Stomach smooth muscle (tissue), 2 donors: Measurements from ENCODE around the gene VPS13D.

ENCODE experiments used
- H3K27ac ChIP-seq: one replicate; pipeline ENCODE4 v1.7.0; 2013; ENCODE audit warnings: mild to moderate bottlenecking, low read length, inconsistent platforms
- H3K27me3 ChIP-seq, 2 donors: one replicate each; pipeline ENCODE4 v1.7.0; 2013; ENCODE audit warnings: low read length in 2 of 2; ENCODE audit not compliant: insufficient read depth in 2 of 2, control insufficient read depth in 1 of 2
- H3K36me3 ChIP-seq, 2 donors: one replicate each; pipeline ENCODE4 v1.7.0; 2013; ENCODE audit warnings: low read length in 2 of 2; ENCODE audit not compliant: control insufficient read depth in 2 of 2, insufficient read depth in 2 of 2
- H3K4me1 ChIP-seq: one replicate; pipeline ENCODE4 v1.7.0; 2013; ENCODE audit warnings: low read length; ENCODE audit not compliant: control insufficient read depth, insufficient read depth
- H3K4me3 ChIP-seq, 2 donors: one replicate each; pipeline ENCODE4 v1.7.0; 2013; ENCODE audit warnings: low read length in 2 of 2
- H3K9ac ChIP-seq, 2 donors: one replicate each; pipeline ENCODE4 v1.7.0; 2013; ENCODE audit warnings: low read length in 2 of 2, mild to moderate bottlenecking in 1 of 2
- H3K9me3 ChIP-seq, 2 donors: one replicate each; pipeline ENCODE4 v1.7.0; 2013; ENCODE audit warnings: low read length in 2 of 2; ENCODE audit not compliant: control insufficient read depth in 2 of 2
- donor health status: healthy.
- donor health status: Pancreatic carcinoma.

The VPS13D gene

GRCh38 chr1:12555411-12556367, 325.9 kb downstream of the VPS13D start:
- peak overlapping the region; percentile 31 for H3K27ac ChIP-seq
- no peaks in the 10 kb centered on the region for H3K36me3 ChIP-seq
- peaks cover 42% of the 10 kb centered on the region for H3K4me1 ChIP-seq
- H3K9ac ChIP-seq = no peak overlapping the region
- no peak overlapping the region for H3K4me3 ChIP-seq
- H3K27me3 ChIP-seq = no peaks in the 10 kb centered on the region
- H3K9me3 ChIP-seq = no peaks in the 10 kb centered on the region

- Histone ChIP-seq H3K4me3 (peak overlapping the region in 1 of 2 donors; percentile 3), H3K27ac (peak overlapping the region; percentile 80), H3K9ac (peak overlapping the region in 1 of 2 donors; percentile 42), H3K4me1 (peaks cover 42% of the 10 kb centered on the region), H3K36me3 (no peaks in the 10 kb centered on the region), H3K9me3 (no peaks in the 10 kb centered on the region), H3K27me3 (no peaks in the 10 kb centered on the region)
Observed at GRCh38 chr1:12556368-12556930, 326.6 kb downstream of the VPS13D start.

DNA sequence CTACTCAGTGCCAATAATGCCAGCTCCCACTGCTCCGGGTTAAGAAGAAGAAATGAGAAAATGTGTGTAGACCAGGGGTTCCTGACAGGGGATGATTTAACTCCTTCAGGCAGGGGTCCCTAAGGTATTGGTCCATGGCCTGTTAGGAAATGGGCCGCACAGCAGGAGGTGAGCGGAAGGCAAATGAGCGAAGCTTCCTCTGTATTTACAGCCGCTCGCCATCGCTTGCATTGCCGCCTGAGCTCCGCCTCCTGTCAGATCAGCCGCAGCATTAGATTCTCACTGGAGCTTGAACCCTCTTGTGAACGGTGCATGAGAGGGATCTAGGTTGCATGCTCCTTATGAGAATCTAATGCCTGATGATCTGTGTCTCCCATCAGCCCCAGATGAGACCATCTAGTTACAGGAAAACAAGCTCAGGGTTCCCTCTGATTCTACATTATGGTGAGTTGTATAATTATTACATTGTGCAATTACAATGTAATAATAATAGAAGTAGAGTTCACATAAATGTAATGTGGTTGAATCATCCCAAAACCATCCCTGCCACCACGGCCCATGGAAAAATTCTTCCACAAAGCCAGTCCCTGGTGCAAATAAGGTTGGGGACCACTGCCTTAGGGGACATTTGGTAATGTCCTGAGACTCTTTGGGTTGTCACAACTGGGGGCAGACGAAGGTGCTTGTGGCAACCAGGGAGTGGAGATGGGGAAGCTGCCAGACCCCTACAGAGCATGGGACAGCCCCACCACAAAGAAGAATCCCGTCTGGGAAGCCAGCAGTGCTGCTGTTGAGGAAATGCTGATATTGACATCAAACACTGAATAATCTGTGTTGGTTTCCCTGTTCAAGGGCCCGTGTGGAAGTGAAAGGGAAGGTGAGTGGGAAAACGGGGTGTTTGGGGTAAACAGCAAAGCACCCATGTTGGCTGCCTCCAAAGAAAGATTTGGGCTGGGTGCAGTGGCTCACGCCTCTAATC, 327.4 kb downstream of the VPS13D start:
- Histone ChIP-seq H3K4me1 (peaks cover 38% of the 10 kb centered on the region), H3K27ac (peak overlapping the region; percentile 80), H3K27me3 (no peaks in the 10 kb centered on the region), H3K9me3 (no peaks in the 10 kb centered on the region), H3K4me3 (peak overlapping the region in 1 of 2 donors; percentile 35), H3K9ac (peak overlapping the region in 1 of 2 donors; percentile 42), H3K36me3 (no peaks in the 10 kb centered on the region)

DNA sequence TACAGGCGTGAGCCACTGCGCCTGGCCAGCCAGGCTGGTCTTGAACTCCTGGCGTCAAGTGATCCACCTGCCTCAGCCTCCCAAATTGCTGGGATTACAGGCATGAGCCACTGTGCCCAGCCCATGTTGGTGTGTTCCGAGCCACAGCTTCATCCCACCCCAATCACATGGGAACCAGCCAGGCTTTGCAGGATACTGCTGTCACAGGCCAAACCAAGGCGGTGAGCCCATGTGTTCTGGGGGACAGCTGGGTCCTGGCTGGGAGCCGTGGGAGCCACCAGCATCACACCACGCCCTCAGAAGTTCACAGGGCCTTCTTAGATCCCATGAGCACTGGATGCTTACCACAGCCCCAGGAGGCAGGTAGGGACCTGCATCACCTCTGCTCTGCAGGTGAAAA, 331.3 kb downstream of the VPS13D start:
- no peaks in the 10 kb centered on the region for H3K27me3 ChIP-seq

More for the DNA sequence above, 331.3 kb downstream of the VPS13D start:
- Histone ChIP-seq H3K4me3 (no peak overlapping the region), H3K4me1 (peaks cover 23% of the 10 kb centered on the region), H3K36me3 (no peaks in the 10 kb centered on the region), H3K27ac (no peak overlapping the region), H3K9me3 (peaks cover 0 to 5% of the 10 kb centered on the region in 2 donors), H3K9ac (no peak overlapping the region)
